PC-9 (cell line): ENCODE results near the gene OR4C6. TPM values are rescaled to one million over a fixed set of nuclear protein-coding genes. Genes with fewer than 3 reads are reported as not detected.

ENCODE experiments used
- BruUV-seq: library from RNA; stranded (reverse); fragments of 400-500 nt; replicated peaks from 2 replicates; lab custom pipeline; 2021; lab: Mats Ljungman, UMichigan
- CTCF ChIA-PET: fragments of 300-600 bp; sonication (Branson Sonifier 250); formaldehyde crosslinking; loops from one replicate; lab custom pipeline; 2022; ENCODE audit warnings: antibody characterized with exemption; lab: Charles Lee
- POLR2A ChIA-PET: fragments of 300-600 bp; sonication (Branson Sonifier 250); formaldehyde crosslinking; loops from one replicate; lab custom pipeline; 2022; ENCODE audit warnings: antibody characterized with exemption; ENCODE audit not compliant: unreplicated experiment; lab: Charles Lee
- DNase-seq, 2 experiments: peaks; one replicate each; pipeline versions ENCODE4 v3.0.0 to v3.0.0-alpha.2; 2015 to 2022; ENCODE audit warnings: mixed read lengths in 1 of 2
- H2AFZ ChIP-seq: fragments of 200-600 bp; sonication (generic); 2 replicates; pipeline ENCODE4 v1.8.1; 2017; ENCODE audit warnings: antibody characterized with exemption
- H3F3A ChIP-seq: fragments of 200-600 bp; sonication (generic); 2 replicates; pipeline ENCODE4 v1.8.1; 2017; ENCODE audit warnings: antibody characterized with exemption, mild to moderate bottlenecking, low read depth; ENCODE audit not compliant: insufficient read depth
- H3K27ac ChIP-seq: fragments of 200-600 bp; sonication (generic); 2 replicates; pipeline ENCODE4 v1.6.1; 2016; ENCODE audit warnings: mixed run types
- H3K27me3 ChIP-seq: fragments of 200-600 bp; sonication (generic); 2 replicates; pipeline ENCODE4 v1.6.1; 2016; ENCODE audit warnings: low read depth, mixed run types; ENCODE audit not compliant: insufficient read depth
- H3K36me3 ChIP-seq: fragments of 200-600 bp; sonication (generic); 2 replicates; pipeline ENCODE4 v1.6.1; 2016; ENCODE audit warnings: low read depth, mixed run types
- H3K4me1 ChIP-seq: fragments of 200-600 bp; sonication (generic); replicated peaks from 2 replicates; pipeline ENCODE4 v1.6.1; 2016; ENCODE audit warnings: mixed run types; ENCODE audit not compliant: insufficient read depth
- H3K4me2 ChIP-seq: fragments of 200-600 bp; sonication (generic); 2 replicates; pipeline ENCODE4 v1.6.1; 2017; ENCODE audit warnings: mixed run types
- H3K4me3 ChIP-seq: fragments of 200-600 bp; sonication (generic); 2 replicates; pipeline ENCODE4 v1.6.1; 2016; ENCODE audit warnings: mixed run types
- H3K79me2 ChIP-seq: fragments of 200-600 bp; sonication (generic); 2 replicates; pipeline ENCODE4 v1.6.1; 2017; ENCODE audit warnings: low read depth, mixed run types
- H3K9me2 ChIP-seq: fragments of 200-600 bp; sonication (generic); 2 replicates; pipeline ENCODE4 v1.8.1; 2017; ENCODE audit warnings: mild to moderate bottlenecking; ENCODE audit not compliant: insufficient read depth
- H3K9me3 ChIP-seq: fragments of 200-600 bp; sonication (generic); 2 replicates; pipeline ENCODE4 v1.8.1; 2016; ENCODE audit warnings: low read depth; ENCODE audit not compliant: insufficient read depth
- H4K20me1 ChIP-seq: fragments of 200-600 bp; sonication (generic); 2 replicates; pipeline ENCODE4 v1.8.1; 2017; ENCODE audit not compliant: insufficient read depth
- EZH2 ChIP-seq: fragments of 200-600 bp; sonication (generic); IDR thresholded peaks from 2 replicates; pipeline ENCODE4 v1.8.0; 2017; ENCODE audit warnings: antibody characterized with exemption, low read depth
- intact Hi-C: fragments of 100-400 bp; cut with micrococcal nuclease; formaldehyde crosslinking; loops from one replicate; pipeline ENCODE4 v1.10.0; 2022; ENCODE audit not compliant: unreplicated experiment
- total RNA-seq: library from RNA; stranded (reverse); gene quantifications from 2 replicates; pipeline ENCODE4 v1.2.3, GENCODE V29; 2021
- TF ChIP-seq, protein P1 (sequence below): fragments of 200-600 bp; sonication (generic); conservative IDR thresholded peaks from 2 replicates; pipeline ENCODE4 v1.6.1; 2017; ENCODE audit warnings: mixed run types, antibody characterized with exemption, mild to moderate bottlenecking, moderate library complexity

Gene OR4C6
- total RNA-seq, 1 experiment from 2014 or later = not detected

- Histone ChIP-seq H3F3A (no peaks in the 10 kb centered on the region), H3K36me3 (no peaks in the 10 kb centered on the region), H4K20me1 (no peaks in the 10 kb centered on the region), H3K4me1 (no peaks in the 10 kb centered on the region), H3K4me2 (no peak overlapping the region), H3K27me3 (no peaks in the 10 kb centered on the region), H3K79me2 (no peaks in the 10 kb centered on the region), H3K27ac (no peak overlapping the region), H3K9me3 (no peaks in the 10 kb centered on the region), H2AFZ (no peak overlapping the region), H3K4me3 (no peak overlapping the region), H3K9me2 (no peaks in the 10 kb centered on the region)
- intact Hi-C loops = no loop called here
- ChIA-PET POLR2A (no interaction called here), CTCF (no interaction called here)
- TF ChIP-seq, protein P1, sequence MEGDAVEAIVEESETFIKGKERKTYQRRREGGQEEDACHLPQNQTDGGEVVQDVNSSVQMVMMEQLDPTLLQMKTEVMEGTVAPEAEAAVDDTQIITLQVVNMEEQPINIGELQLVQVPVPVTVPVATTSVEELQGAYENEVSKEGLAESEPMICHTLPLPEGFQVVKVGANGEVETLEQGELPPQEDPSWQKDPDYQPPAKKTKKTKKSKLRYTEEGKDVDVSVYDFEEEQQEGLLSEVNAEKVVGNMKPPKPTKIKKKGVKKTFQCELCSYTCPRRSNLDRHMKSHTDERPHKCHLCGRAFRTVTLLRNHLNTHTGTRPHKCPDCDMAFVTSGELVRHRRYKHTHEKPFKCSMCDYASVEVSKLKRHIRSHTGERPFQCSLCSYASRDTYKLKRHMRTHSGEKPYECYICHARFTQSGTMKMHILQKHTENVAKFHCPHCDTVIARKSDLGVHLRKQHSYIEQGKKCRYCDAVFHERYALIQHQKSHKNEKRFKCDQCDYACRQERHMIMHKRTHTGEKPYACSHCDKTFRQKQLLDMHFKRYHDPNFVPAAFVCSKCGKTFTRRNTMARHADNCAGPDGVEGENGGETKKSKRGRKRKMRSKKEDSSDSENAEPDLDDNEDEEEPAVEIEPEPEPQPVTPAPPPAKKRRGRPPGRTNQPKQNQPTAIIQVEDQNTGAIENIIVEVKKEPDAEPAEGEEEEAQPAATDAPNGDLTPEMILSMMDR = peak; percentile 91
- TF ChIP-seq EZH2 = no peak
- no TSS peak for BruUV-seq
- DNase-seq = no peak
Measured at GRCh38 chr11:55707029-55707428, 45.0 kb downstream of the OR4C6 start.

- Histone ChIP-seq H3K4me3 (no peak overlapping the region), H3K27me3 (no peaks in the 10 kb centered on the region), H3K79me2 (no peaks in the 10 kb centered on the region), H4K20me1 (no peaks in the 10 kb centered on the region), H3K27ac (no peak overlapping the region), H3K4me1 (no peaks in the 10 kb centered on the region), H3K9me2 (no peaks in the 10 kb centered on the region; the same call in 1 of the 2 replicates), H3K9me3 (no peaks in the 10 kb centered on the region), H3F3A (no peaks in the 10 kb centered on the region), H2AFZ (no peak overlapping the region), H3K4me2 (no peak overlapping the region), H3K36me3 (no peaks in the 10 kb centered on the region)
- CTCF ChIA-PET = no interaction called here
- no TSS peak for BruUV-seq
- TF ChIP-seq, protein P1 = peak; percentile 67
- no peak for TF ChIP-seq EZH2
- intact Hi-C loops = loop anchor here (10.0 kb wide), 1 partner anchor 1070 kb away; no protein-coding TSS in a partner anchor
- peak in 1 of 2 experiments; percentile 10 for DNase-seq
- POLR2A ChIA-PET = no interaction called here
Measured at GRCh38 chr11:55714982-55715888, 53.2 kb downstream of the OR4C6 start.

Other genes with a start within 250 kb of the OR4C6 start
- gene OR4C15, start 107.7 kb upstream of the OR4C6 start, total RNA-seq = not detected in 2 replicates
- not detected in 2 replicates for gene OR4C16, start 90.1 kb upstream of the OR4C6 start, total RNA-seq
- gene OR4C11, start 54.6 kb upstream of the OR4C6 start, total RNA-seq = not detected in 2 replicates
- not detected in 2 replicates for gene OR4P4, start 27.1 kb upstream of the OR4C6 start, total RNA-seq
- gene OR4S2, start 13.9 kb upstream of the OR4C6 start, total RNA-seq = not detected in 2 replicates
- gene OR5D13, start 111.2 kb downstream of the OR4C6 start, total RNA-seq = not detected in 2 replicates
- gene OR5D14, start 133.4 kb downstream of the OR4C6 start, total RNA-seq = not detected in 2 replicates
- not detected in 2 replicates for gene OR5L1, start 149.2 kb downstream of the OR4C6 start, total RNA-seq
- gene OR5D18, start 157.4 kb downstream of the OR4C6 start, total RNA-seq = not detected in 2 replicates
- gene OR5L2, start 165.0 kb downstream of the OR4C6 start, total RNA-seq = not detected in 2 replicates
- not detected in 2 replicates for gene OR5D16, start 176.6 kb downstream of the OR4C6 start, total RNA-seq
- not detected in 2 replicates for gene TRIM51, start 221.1 kb downstream of the OR4C6 start, total RNA-seq